Panc1 (cell line): ENCODE measurements around the gene DDOST. TPM values are rescaled to one million over a fixed set of nuclear protein-coding genes. Genes with fewer than 3 reads are reported as not detected.

Experiments used
- ATAC-seq: fragments of 200-7000 bp; cut with Tn5 transposase; 2 replicates; pipeline ENCODE4 v1.9.1; 2020; ENCODE audit warnings: mild to moderate bottlenecking, moderate library complexity
- BruUV-seq: library from RNA; stranded (reverse); fragments of 400-500 nt; replicated peaks from 2 replicates; lab custom pipeline; 2021; lab: Mats Ljungman, UMichigan
- CTCF ChIA-PET: fragments of 300-600 bp; sonication (Branson Sonifier 250); formaldehyde crosslinking; loops from one replicate; lab custom pipeline; 2022; ENCODE audit warnings: antibody characterized with exemption; lab: Charles Lee
- POLR2A ChIA-PET: fragments of 300-600 bp; sonication (Branson Sonifier 250); formaldehyde crosslinking; loops from one replicate; lab custom pipeline; 2022; ENCODE audit warnings: antibody characterized with exemption; lab: Charles Lee
- DNase-seq: peaks from one replicate; pipeline ENCODE4 v3.0.0-alpha.2; 2010; ENCODE audit warnings: low read depth, low spot score
- H3K27ac ChIP-seq: 2 replicates; pipeline ENCODE4 v1.5.1; 2011; ENCODE audit warnings: mild to moderate bottlenecking, low read length, inconsistent platforms
- H3K27me3 ChIP-seq: fragments of 200-500 bp; sonication (Bioruptor generic); 2 replicates; pipeline ENCODE4 v1.6.0; 2014; ENCODE audit warnings: low read length, inconsistent platforms; ENCODE audit not compliant: control insufficient read depth, insufficient read depth
- H3K36me3 ChIP-seq: fragments of 200-500 bp; sonication (Bioruptor generic); 2 replicates; pipeline ENCODE4 v1.5.1; 2014; ENCODE audit warnings: inconsistent platforms, mild to moderate bottlenecking, low read length, moderate library complexity; ENCODE audit not compliant: control insufficient read depth, insufficient read depth
- H3K4me1 ChIP-seq: 2 replicates; pipeline ENCODE4 v1.5.1; 2011; ENCODE audit warnings: inconsistent platforms, mild to moderate bottlenecking, low read length, moderate library complexity; ENCODE audit not compliant: control insufficient read depth, insufficient read depth
- H3K4me3 ChIP-seq, 2 experiments: 2 replicates each; pipeline ENCODE4 v1.5.1; 2011 to 2012; ENCODE audit warnings: low read depth in 2 of 2, low read length in 2 of 2, mild to moderate bottlenecking in 2 of 2, inconsistent platforms in 1 of 2, moderate library complexity in 1 of 2
- H3K9me3 ChIP-seq: fragments of 200-500 bp; sonication (Bioruptor generic); 2 replicates; pipeline ENCODE4 v1.5.1; 2014; ENCODE audit warnings: low read depth, mild to moderate bottlenecking, inconsistent platforms, low read length, moderate library complexity; ENCODE audit not compliant: control insufficient read depth, insufficient read depth
- POLR2AphosphoS5 ChIP-seq: IDR thresholded peaks from 2 replicates; pipeline ENCODE4 v1.6.1; 2012; ENCODE audit warnings: mild to moderate bottlenecking, low read depth, low read length, moderate library complexity
- SIN3A ChIP-seq: IDR thresholded peaks from 2 replicates; pipeline ENCODE4 v1.6.1; 2012; ENCODE audit warnings: low read depth, mild to moderate bottlenecking, low read length, moderate library complexity, borderline replicate concordance; ENCODE audit not compliant: insufficient read depth
- TCF7L2 ChIP-seq: IDR thresholded peaks from 2 replicates; pipeline ENCODE4 v1.6.1; 2011; ENCODE audit warnings: mild to moderate bottlenecking, low read depth, low read length, inconsistent platforms
- in situ Hi-C: cut with HindIII; loops from 2 replicates; pipeline ENCODE4 v1.10.0; 2016; ENCODE audit warnings: low sequenced_read_pairs, low pct_unique_long_range_greater_than_20kb
- intact Hi-C: fragments of 100-400 bp; cut with micrococcal nuclease; formaldehyde crosslinking; loops from one replicate; pipeline ENCODE4 v1.10.0; 2022; ENCODE audit not compliant: unreplicated experiment
- total RNA-seq: library from RNA; stranded (reverse); gene quantifications from one replicate; pipeline ENCODE4 v1.2.1, GENCODE V29; 2021; ENCODE audit not compliant: unreplicated experiment
- TF ChIP-seq, protein P1 (sequence below), 2 experiments: IDR thresholded peaks; 2 replicates each; pipeline ENCODE4 v1.6.1; 2011 to 2012; ENCODE audit warnings: low read depth in 2 of 2, control low read depth in 1 of 2, low read length in 1 of 2, mild to moderate bottlenecking in 1 of 2, moderate library complexity in 1 of 2; ENCODE audit not compliant: insufficient read depth in 1 of 2
- TF ChIP-seq, protein P2 (sequence below): fragments of 450-650 bp; IDR thresholded peaks from 2 replicates; pipeline ENCODE4 v1.5.1; 2017; ENCODE audit warnings: mild to moderate bottlenecking

Gene DDOST
- total RNA-seq, 1 experiment from 2014 or later, result 337 TPM

DNA sequence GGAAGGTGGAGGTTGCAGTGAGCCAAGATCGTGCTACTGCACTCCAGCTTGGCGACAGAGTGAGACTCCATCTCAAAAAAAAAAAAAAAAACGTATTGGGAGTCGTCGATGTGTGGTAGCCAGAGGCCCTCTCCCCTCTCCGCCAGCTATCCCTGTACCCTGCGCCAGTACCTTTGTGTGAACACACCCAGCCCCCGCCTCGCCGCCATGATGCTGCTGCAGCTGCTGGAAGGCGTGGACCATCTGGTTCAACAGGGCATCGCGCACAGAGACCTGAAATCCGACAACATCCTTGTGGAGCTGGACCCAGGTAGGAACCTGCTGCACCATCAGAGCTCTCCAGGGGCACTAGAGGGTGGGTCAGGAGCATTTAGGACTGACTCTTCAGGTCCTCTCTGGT, 15.8 kb downstream of the DDOST start:
- intact Hi-C loops (no loop called here), in situ Hi-C loops (no loop called here)
- H3K4me3 ChIP-seq, result no peak overlapping the region
- CTCF ChIA-PET, result interaction anchor here (0.6 kb wide), 1 partner anchor 92 kb away, joined by 8 read pairs; no protein-coding TSS in a partner anchor
- POLR2A ChIA-PET, result no interaction called here
- no peaks in the 10 kb centered on the region for H3K9me3 ChIP-seq
- no peaks in the 10 kb centered on the region for H3K27me3 ChIP-seq
- no TSS peak for BruUV-seq
- no peak for TF ChIP-seq TCF7L2
- TF ChIP-seq, protein P1, sequence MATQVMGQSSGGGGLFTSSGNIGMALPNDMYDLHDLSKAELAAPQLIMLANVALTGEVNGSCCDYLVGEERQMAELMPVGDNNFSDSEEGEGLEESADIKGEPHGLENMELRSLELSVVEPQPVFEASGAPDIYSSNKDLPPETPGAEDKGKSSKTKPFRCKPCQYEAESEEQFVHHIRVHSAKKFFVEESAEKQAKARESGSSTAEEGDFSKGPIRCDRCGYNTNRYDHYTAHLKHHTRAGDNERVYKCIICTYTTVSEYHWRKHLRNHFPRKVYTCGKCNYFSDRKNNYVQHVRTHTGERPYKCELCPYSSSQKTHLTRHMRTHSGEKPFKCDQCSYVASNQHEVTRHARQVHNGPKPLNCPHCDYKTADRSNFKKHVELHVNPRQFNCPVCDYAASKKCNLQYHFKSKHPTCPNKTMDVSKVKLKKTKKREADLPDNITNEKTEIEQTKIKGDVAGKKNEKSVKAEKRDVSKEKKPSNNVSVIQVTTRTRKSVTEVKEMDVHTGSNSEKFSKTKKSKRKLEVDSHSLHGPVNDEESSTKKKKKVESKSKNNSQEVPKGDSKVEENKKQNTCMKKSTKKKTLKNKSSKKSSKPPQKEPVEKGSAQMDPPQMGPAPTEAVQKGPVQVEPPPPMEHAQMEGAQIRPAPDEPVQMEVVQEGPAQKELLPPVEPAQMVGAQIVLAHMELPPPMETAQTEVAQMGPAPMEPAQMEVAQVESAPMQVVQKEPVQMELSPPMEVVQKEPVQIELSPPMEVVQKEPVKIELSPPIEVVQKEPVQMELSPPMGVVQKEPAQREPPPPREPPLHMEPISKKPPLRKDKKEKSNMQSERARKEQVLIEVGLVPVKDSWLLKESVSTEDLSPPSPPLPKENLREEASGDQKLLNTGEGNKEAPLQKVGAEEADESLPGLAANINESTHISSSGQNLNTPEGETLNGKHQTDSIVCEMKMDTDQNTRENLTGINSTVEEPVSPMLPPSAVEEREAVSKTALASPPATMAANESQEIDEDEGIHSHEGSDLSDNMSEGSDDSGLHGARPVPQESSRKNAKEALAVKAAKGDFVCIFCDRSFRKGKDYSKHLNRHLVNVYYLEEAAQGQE (IDR thresholded peaks at IDR 0.05; ENCODE audit: insufficient read depth in 1 of 2, low read depth in 2 of 2, low read length in 1 of 2), result no peak
- TF ChIP-seq POLR2AphosphoS5, result no peak
- TF ChIP-seq, protein P2, sequence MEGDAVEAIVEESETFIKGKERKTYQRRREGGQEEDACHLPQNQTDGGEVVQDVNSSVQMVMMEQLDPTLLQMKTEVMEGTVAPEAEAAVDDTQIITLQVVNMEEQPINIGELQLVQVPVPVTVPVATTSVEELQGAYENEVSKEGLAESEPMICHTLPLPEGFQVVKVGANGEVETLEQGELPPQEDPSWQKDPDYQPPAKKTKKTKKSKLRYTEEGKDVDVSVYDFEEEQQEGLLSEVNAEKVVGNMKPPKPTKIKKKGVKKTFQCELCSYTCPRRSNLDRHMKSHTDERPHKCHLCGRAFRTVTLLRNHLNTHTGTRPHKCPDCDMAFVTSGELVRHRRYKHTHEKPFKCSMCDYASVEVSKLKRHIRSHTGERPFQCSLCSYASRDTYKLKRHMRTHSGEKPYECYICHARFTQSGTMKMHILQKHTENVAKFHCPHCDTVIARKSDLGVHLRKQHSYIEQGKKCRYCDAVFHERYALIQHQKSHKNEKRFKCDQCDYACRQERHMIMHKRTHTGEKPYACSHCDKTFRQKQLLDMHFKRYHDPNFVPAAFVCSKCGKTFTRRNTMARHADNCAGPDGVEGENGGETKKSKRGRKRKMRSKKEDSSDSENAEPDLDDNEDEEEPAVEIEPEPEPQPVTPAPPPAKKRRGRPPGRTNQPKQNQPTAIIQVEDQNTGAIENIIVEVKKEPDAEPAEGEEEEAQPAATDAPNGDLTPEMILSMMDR, result no peak
- TF ChIP-seq SIN3A, result no peak
- no peaks in the 10 kb centered on the region for H3K4me1 ChIP-seq
- ATAC-seq, result no peak
- H3K36me3 ChIP-seq, result no peaks in the 10 kb centered on the region
- no peak for DNase-seq
- H3K27ac ChIP-seq, result no peak overlapping the region

DNA sequence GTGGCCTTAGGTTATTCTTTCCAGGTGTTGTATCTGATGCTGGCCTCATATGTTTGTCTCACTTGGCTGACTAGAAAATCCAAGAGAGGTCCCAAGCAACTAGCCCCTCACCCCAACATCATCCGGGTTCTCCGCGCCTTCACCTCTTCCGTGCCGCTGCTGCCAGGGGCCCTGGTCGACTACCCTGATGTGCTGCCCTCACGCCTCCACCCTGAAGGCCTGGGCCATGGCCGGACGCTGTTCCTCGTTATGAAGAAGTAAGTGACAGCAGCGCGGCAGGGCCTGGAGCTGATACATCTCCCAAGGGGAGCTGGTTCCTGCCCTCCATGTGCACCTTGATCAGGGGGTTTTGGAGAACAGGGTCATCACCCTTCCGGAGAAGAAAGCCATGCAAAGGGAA, 16.8 kb downstream of the DDOST start:
- POLR2A ChIA-PET, result no interaction called here
- Histone ChIP-seq H3K4me3 (no peak overlapping the region), H3K9me3 (no peaks in the 10 kb centered on the region), H3K27me3 (no peaks in the 10 kb centered on the region), H3K36me3 (no peaks in the 10 kb centered on the region), H3K4me1 (no peaks in the 10 kb centered on the region), H3K27ac (no peak overlapping the region)
- intact Hi-C loops (no loop called here), in situ Hi-C loops (no loop called here)
- CTCF ChIA-PET, result no interaction called here
- TF ChIP-seq TCF7L2, result no peak
- TF ChIP-seq SIN3A, result no peak
- no peak for TF ChIP-seq POLR2AphosphoS5
- TF ChIP-seq, protein P2, result no peak
- TF ChIP-seq, protein P1 (IDR thresholded peaks at IDR 0.05; ENCODE audit: insufficient read depth in 1 of 2, low read depth in 2 of 2, low read length in 1 of 2), result no peak
- no peak for DNase-seq
- no peak for ATAC-seq
- BruUV-seq, result TSS peak; percentile 60
